ENCODE measurements around the gene ABCC6. TPM values are rescaled to one million over a fixed set of nuclear protein-coding genes. Genes with fewer than 3 reads are reported as not detected.

Gene ABCC6
- total RNA-seq, 1 experiment from 2014 or later: 1.1 TPM

GRCh38 chr16:16138034-16138635 lies 85.2 kb downstream of the ABCC6 start:
- no peak overlapping the region for H2BK15ac ChIP-seq (ENCODE audit: low read depth, low read length)
- H2BK20ac ChIP-seq (ENCODE audit: low read depth, low read length, poor library complexity, severe bottlenecking): no peak overlapping the region
- H4K91ac ChIP-seq (ENCODE audit: insufficient read length, low read depth, low read length): no peak overlapping the region
- no peaks in the 10 kb centered on the region for H3K27me3 ChIP-seq (ENCODE audit: insufficient read depth, low read length)
- Mint-ChIP-seq H3K36me3 (ENCODE audit: insufficient read depth in 1 of 3, low read depth in 3 of 3) (peaks cover 35 to 87% (median 81%) of the 10 kb centered on the region in 3 experiments; a peak in 6 of 7 replicates), H3K4me1 (peaks cover 9 to 13% of the 10 kb centered on the region in 2 experiments), H3K27ac (no peak overlapping the region), H3K4me3 (no peak overlapping the region; a peak in 1 of 5 replicates), H3K27me3 (ENCODE audit: low read depth) (no peaks in the 10 kb centered on the region), H3K9me3 (no peaks in the 10 kb centered on the region)
- no peak overlapping the region for H2BK5ac ChIP-seq (ENCODE audit: insufficient read length, low read length)
- H3K9me3 ChIP-seq (ENCODE audit: control insufficient read depth, low read depth, low read length): no peaks in the 10 kb centered on the region
- no peak overlapping the region for H3K56ac ChIP-seq (ENCODE audit: insufficient read length, low read depth, low read length)
- no peak overlapping the region for H2AFZ ChIP-seq (ENCODE audit: low read length)
- H2BK120ac ChIP-seq (ENCODE audit: low read depth, low read length, poor library complexity, severe bottlenecking): no peak overlapping the region
- H3K23me2 ChIP-seq (ENCODE audit: insufficient read length, low read depth, low read length, poor library complexity, severe bottlenecking): no peaks in the 10 kb centered on the region
- H3K79me2 ChIP-seq (ENCODE audit: insufficient read depth, low read length): no peaks in the 10 kb centered on the region
- H4K20me1 ChIP-seq (ENCODE audit: control insufficient read depth, insufficient read depth, insufficient read length): no peaks in the 10 kb centered on the region
- no peak overlapping the region for H2AK5ac ChIP-seq (ENCODE audit: insufficient read length, low read length)
- H3K27ac ChIP-seq (ENCODE audit: insufficient read length, low read depth, low read length): no peak overlapping the region
- H2BK12ac ChIP-seq (ENCODE audit: insufficient read length, low read depth, low read length): no peak overlapping the region
- H3K4ac ChIP-seq (ENCODE audit: low read depth, low read length): no peak overlapping the region
- WGBS (ENCODE audit: extremely low coverage, insufficient read length, low lambda C conversion rate): no CpG with 5 or more reads among the region's 15 CpGs
- H3K14ac ChIP-seq (ENCODE audit: insufficient read depth, low read length): no peak overlapping the region
- no peak overlapping the region for H3T11ph ChIP-seq (ENCODE audit: low read length)
- no peak overlapping the region for H4K8ac ChIP-seq (replicated peaks; ENCODE audit: insufficient read length, low read depth, low read length)
- no peak for TF ChIP-seq CTCF (conservative IDR thresholded peaks at IDR 0.05)
- no peak overlapping the region for H4K5ac ChIP-seq (ENCODE audit: insufficient read length, low read depth, low read length)
- H3K18ac ChIP-seq (ENCODE audit: insufficient read length, low read depth, low read length): no peak overlapping the region
- no peak overlapping the region for H3K4me2 ChIP-seq (ENCODE audit: insufficient read depth, insufficient read length, low read length)
- DNase-seq: no peak
- no peaks in the 10 kb centered on the region for H3K79me1 ChIP-seq (ENCODE audit: insufficient read depth, low read depth, low read length, poor library complexity, severe bottlenecking)
- H3K4me1 ChIP-seq (ENCODE audit: insufficient read depth, low read length): no peaks in the 10 kb centered on the region
- no peak overlapping the region for H3K9ac ChIP-seq (ENCODE audit: extremely low read depth, insufficient read length, low read length)
- H3K23ac ChIP-seq (ENCODE audit: insufficient read length, low read depth, low read length): no peak overlapping the region
